Measurements from ENCODE around the gene ADAM22.

- no peak for TF ChIP-seq CTCF (IDR thresholded peaks at IDR 0.05 in 8 of 11, conservative IDR thresholded peaks at IDR 0.05 in 3 of 11)
- no peak for TF ChIP-seq POLR2A (IDR thresholded peaks at IDR 0.05)
- TF ChIP-seq POLR2AphosphoS5 (IDR thresholded peaks at IDR 0.05), result no peak
Observed at GRCh38 chr7:87959336-87959735, 25.3 kb downstream of the ADAM22 start.

Measured in spleen (tissue), 7 donors.